Fibroblast of skin of right biceps (primary cell): Measurements from ENCODE around the gene NME8.

Experiments
- DNase-seq: peaks from one replicate; pipeline ENCODE4 v3.0.0-alpha.2; 2013

The NME8 gene

GRCh38 chr7:37901890-37902524 lies 53.6 kb downstream of the NME8 start:
- peak; percentile 78 for DNase-seq

GRCh38 chr7:37908221-37908788 lies 59.9 kb downstream of the NME8 start:
- DNase-seq = peak; percentile 91

GRCh38 chr7:37912756-37913155 lies 64.4 kb downstream of the NME8 start:
- DNase-seq = no peak

- no peak for DNase-seq
These were observed 67.0 kb downstream of the NME8 start for GRCh38 chr7:37915438-37915837.

- DNase-seq = no peak
These were observed 67.7 kb downstream of the NME8 start for GRCh38 chr7:37916017-37916672.

- peak; percentile 46 for DNase-seq
These were observed 68.6 kb downstream of the NME8 start, which contains the start of gene SFRP4 for GRCh38 chr7:37916673-37917660. Gene SFRP4, minus strand, starts transcription at chr7:37916817. Its CDS starts 280 bp downstream, at chr7:37916537.

GRCh38 chr7:37918526-37918925 lies 70.1 kb downstream of the NME8 start:
- no peak for DNase-seq

GRCh38 chr7:37920305-37920848 lies 72.0 kb downstream of the NME8 start, which contains the start of gene EPDR1:
Gene EPDR1, plus strand, starts transcription at chr7:37920640. Its CDS starts 300 bp downstream, at chr7:37920940.
- peak; percentile 45 for DNase-seq

- DNase-seq = peak; percentile 47
These were observed 72.7 kb downstream of the NME8 start for GRCh38 chr7:37920849-37921805.

GRCh38 chr7:37921876-37922275 lies 73.5 kb downstream of the NME8 start:
- no peak for DNase-seq

GRCh38 chr7:37923996-37924395 lies 75.6 kb downstream of the NME8 start:
- no peak for DNase-seq

- DNase-seq = no peak
These were observed 76.2 kb downstream of the NME8 start for GRCh38 chr7:37924491-37925041.

GRCh38 chr7:37925620-37926019 lies 77.2 kb downstream of the NME8 start:
- DNase-seq = no peak

- DNase-seq = peak; percentile 11
These were observed 79.5 kb downstream of the NME8 start for GRCh38 chr7:37927773-37928444.

- DNase-seq = no peak
These were observed 80.5 kb downstream of the NME8 start for GRCh38 chr7:37928878-37929277.

GRCh38 chr7:37930226-37930948 lies 82.0 kb downstream of the NME8 start:
- peak; percentile 47 for DNase-seq

- no peak for DNase-seq
These were observed 84.1 kb downstream of the NME8 start for GRCh38 chr7:37932543-37932942.

GRCh38 chr7:37933018-37933566 lies 84.7 kb downstream of the NME8 start:
- DNase-seq = no peak

- no peak for DNase-seq
These were observed 94.7 kb downstream of the NME8 start for GRCh38 chr7:37942934-37943610.
